ENCODE results near the gene TMEM126B.

DNA sequence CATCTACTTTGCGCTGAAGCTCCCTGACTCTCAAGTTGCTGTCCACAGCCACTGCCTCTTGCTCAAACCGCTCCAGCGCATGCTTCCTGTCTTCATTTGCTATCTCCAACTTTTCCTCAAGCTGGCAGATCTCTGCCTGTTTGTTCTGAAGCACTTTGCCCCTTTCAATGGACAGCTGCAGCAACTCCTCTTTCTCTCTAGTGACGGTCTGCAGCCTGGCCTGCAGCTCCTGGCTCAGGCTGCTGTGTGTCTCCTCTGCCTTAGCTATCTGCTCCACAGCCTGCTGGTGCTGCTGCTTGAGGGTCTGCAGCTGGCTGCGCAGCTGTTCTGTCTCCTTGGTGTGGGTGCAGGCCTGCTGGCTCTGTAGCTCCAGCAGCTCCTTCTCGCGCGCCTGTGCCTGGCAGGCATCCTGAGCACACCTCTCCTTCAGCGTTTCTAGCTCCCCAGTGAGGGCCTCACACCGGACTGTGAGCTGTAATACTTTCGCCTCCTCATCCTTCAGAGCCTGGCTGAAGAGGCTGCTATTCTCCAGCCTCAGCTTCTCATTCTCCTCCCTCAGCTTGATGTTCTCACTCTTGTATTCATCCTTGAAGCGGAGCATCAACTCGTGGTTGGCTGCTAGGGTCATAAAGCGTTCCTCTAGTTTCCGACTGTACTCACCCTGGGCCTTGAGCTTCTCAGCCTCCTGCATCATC, 56.9 kb downstream of the TMEM126B start:
- TF ChIP-seq, protein P1, sequence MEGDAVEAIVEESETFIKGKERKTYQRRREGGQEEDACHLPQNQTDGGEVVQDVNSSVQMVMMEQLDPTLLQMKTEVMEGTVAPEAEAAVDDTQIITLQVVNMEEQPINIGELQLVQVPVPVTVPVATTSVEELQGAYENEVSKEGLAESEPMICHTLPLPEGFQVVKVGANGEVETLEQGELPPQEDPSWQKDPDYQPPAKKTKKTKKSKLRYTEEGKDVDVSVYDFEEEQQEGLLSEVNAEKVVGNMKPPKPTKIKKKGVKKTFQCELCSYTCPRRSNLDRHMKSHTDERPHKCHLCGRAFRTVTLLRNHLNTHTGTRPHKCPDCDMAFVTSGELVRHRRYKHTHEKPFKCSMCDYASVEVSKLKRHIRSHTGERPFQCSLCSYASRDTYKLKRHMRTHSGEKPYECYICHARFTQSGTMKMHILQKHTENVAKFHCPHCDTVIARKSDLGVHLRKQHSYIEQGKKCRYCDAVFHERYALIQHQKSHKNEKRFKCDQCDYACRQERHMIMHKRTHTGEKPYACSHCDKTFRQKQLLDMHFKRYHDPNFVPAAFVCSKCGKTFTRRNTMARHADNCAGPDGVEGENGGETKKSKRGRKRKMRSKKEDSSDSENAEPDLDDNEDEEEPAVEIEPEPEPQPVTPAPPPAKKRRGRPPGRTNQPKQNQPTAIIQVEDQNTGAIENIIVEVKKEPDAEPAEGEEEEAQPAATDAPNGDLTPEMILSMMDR (conservative IDR thresholded peaks at IDR 0.05 in 1 of 2, IDR thresholded peaks at IDR 0.05 in 1 of 2; ENCODE audit: extremely low read depth in 1 of 2, insufficient read depth in 1 of 2, low read depth in 1 of 2, low read length in 2 of 2), result no peak
- no peak for TF ChIP-seq EZH2 (IDR thresholded peaks at IDR 0.05; ENCODE audit: borderline replicate concordance, low read length)

Data from mammary epithelial cell (primary cell).